Activated naive CD4-positive, alpha-beta T cell treated with Interleukin-2 at 50 U/mL for 16 hours (primary cell): Measurements from ENCODE around the gene BCL7C.

Source experiments
- DNase-seq: peaks from one replicate; pipeline ENCODE4 v3.0.0-alpha.2; 2020

Gene BCL7C

GRCh38 chr16:30922420-30922959 is 28.6 kb upstream of the BCL7C start:
- peak; percentile 100 for DNase-seq

GRCh38 chr16:30921748-30922419 is 28.0 kb upstream of the BCL7C start:
- peak; percentile 89 for DNase-seq

DNA sequence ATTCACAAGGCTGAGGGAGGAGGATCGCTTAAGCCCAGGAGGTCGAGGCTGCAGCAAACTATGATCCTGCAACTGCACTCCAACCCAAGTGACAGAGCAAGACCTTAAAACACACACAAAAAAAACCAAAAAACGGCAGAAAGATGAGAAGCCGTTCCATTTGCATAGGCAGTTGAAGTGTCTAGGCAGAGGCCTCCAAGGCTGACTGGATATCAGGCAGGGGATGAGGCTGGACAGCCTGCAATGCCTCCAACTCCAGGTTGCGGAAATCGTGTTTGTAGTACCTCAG is 27.5 kb upstream of the BCL7C start:
- DNase-seq: no peak

GRCh38 chr16:30920891-30921290 is 27.0 kb upstream of the BCL7C start:
- DNase-seq: no peak

DNA sequence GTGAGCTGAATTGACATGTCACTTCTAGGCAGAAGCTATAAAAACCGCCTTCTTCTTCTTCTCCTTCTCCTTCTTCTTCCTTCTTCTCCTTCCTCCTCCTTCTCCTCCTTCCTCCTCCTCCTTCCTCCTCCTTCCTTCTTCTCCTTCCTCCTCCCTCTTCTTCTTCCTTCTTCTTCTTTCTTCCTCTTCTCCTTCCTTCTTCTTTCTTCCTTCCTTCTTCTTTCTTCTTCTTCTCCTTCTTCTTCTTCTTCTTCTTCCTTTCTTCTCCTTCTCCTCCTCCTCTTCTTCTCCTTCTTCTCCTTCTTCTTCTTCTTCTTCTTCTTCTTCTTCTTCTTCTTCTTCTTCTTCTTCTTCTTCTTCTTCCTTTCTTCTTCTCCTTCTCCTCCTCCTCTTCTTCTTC is 24.7 kb upstream of the BCL7C start:
- DNase-seq: no peak

DNA sequence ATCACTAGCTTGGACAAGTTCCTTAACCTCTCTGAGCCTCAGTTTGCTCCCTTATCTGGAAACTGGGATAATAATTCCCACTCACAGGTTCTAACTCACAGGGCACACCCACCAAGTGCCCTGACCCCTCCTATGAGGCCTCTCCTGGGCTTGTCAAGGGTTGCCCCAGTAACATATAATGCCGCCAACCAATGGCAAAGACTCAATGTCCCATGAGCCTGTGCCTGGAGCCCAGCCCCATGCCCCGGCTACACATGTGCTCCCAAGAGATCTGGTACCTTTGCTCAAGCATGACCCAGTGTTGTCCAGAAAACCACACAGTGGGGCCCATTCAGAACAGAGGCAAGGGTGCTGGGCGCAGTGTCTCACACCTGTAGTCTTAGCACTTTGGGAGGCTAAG is 21.0 kb upstream of the BCL7C start:
- DNase-seq: no peak

- DNase-seq: no peak
Observed at GRCh38 chr16:30912794-30913412, 19.0 kb upstream of the BCL7C start.

GRCh38 chr16:30910427-30911029 is 16.7 kb upstream of the BCL7C start:
- DNase-seq: no peak

DNA sequence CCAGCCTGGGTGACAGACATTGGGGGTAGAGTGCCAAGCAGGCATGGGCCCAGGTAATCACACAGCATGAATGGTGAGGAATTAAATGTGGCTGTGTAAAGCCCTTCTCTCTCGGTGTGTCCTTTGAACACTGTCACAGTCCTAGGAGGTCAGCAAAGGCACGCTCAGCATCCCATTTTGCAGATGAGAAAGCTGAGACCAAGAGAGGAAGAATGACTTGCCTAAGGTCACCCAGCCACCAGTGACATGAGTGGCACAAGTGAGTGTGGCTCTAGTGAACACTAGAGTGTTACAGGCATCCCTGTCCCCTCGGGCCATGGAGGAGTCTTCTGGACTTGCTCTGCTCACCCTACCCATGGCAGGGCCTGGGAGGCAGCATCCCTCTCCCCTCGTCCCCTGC is 13.2 kb upstream of the BCL7C start:
- DNase-seq: no peak

- no peak for DNase-seq
Observed at GRCh38 chr16:30904114-30904780, 10.4 kb upstream of the BCL7C start.

DNA sequence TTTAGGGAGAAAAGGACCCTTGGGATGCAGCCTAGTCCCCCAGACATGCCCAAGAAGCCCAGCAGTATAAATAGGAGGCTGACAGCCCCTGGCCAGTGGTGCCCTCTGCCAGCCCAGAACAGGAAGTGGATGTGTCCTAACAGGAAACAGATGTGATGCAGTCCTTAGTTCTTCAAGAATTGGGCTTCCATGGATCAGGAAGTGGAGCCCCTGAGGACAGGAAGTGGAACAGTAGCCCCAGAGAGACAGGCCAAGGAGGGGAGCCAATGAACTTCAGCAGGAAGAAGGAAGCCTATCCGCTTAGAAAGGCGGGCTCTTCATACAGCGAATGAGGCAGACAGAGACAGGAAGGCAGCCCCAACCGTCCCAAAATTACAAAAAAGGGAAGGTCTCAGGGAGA is 9.7 kb upstream of the BCL7C start:
- DNase-seq: no peak

DNA sequence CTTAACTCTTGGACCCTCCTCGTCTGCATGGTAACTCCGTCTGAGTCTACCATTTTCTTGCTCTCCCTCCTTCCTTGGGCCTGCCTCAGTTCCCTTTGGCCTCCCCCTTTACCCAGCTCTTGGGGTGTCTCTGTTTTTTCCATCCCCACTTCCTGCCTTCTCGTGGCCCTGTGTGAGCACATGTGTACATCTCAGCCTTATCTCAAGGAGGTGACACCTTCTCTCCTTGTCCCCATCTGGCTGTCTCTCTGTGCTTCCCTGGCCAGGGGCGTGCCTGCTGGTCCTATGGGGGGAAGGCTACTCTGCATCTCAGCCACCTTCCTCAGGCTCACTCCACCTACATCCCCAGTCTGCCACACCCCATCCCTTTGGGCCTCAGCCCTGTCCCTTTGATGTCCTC is 9.1 kb upstream of the BCL7C start:
- DNase-seq: no peak

- DNase-seq: peak; percentile 58
Observed at GRCh38 chr16:30902029-30902972, 8.4 kb upstream of the BCL7C start.

- no peak for DNase-seq
Observed at GRCh38 chr16:30901201-30902028, 7.5 kb upstream of the BCL7C start.

DNA sequence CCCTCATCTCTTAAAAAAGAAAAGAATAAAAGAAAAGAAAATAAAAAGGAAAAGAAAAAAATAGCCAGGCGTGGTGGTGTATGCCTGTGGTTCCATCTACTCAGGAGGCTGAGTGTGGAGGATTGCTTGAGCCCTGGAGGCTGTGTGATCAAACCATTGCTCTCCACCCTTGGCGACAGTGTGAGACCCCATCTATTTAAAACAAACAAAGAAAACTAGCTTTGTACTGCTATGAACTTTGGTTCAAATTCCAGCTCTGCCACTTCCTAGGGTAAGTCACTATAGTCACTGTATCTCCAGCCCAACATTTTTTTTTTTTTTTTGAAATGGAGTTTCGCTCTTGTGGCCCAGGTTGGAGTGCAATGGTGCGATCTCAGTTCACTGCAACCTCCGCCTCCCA is 6.7 kb upstream of the BCL7C start:
- DNase-seq: no peak

GRCh38 chr16:30899794-30900193 is 5.9 kb upstream of the BCL7C start:
- DNase-seq: no peak

GRCh38 chr16:30896889-30897733 is 3.2 kb upstream of the BCL7C start:
- peak; percentile 83 for DNase-seq

GRCh38 chr16:30896261-30896888 is 2.5 kb upstream of the BCL7C start, which contains the start of gene CTF1:
TSS of gene CTF1 (plus strand) at chr16:30896614. CDS start at chr16:30896644, 30 bp downstream.
- no peak for DNase-seq

DNA sequence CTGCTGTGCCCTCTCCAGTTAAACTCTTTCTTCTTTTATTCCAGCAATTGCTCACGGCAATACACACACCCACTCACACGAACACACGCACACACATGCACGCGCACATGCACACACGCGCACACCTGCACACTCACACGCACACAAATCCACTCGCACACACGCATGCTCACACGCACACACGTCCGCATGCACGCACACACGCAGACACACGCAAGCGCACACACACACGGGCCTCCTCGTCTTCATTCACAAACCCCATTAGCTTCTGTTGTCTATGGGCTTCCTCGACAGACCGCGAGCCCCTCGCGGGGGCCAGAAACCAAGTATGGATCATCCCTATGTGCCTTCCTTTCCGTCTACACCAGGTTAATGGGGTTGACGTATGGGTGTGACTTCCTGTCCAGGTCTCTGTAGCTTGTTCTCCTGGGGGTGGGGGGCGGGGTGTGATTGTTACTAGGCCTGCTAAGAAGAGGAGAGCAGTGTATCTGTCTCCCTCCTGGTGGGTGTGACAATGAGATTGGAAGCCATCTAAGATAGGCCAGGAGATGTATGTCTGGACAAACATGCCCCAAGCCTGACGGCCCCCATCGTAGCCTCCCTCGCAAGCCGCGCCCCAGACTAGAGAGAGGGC is 1.9 kb upstream of the BCL7C start:
- DNase-seq: no peak
